PC-3 (cell line): ENCODE measurements around the gene ACE2. TPM values are rescaled to one million over a fixed set of nuclear protein-coding genes. Genes with fewer than 3 reads are reported as not detected.

Source experiments
- ATAC-seq: fragments of 200-7000 bp; cut with Tn5 transposase; 2 replicates; pipeline ENCODE4 v1.9.1; 2020; ENCODE audit warnings: mild to moderate bottlenecking, moderate library complexity
- BruUV-seq: library from RNA; stranded (reverse); fragments of 400-500 nt; replicated peaks from 2 replicates; lab custom pipeline; 2021; lab: Mats Ljungman, UMichigan
- CTCF ChIA-PET: fragments of 300-600 bp; sonication (Branson Sonifier 250); formaldehyde crosslinking; loops from one replicate; lab custom pipeline; 2022; ENCODE audit warnings: antibody characterized with exemption; lab: Charles Lee
- POLR2A ChIA-PET: fragments of 300-600 bp; sonication (Branson Sonifier 250); formaldehyde crosslinking; loops from one replicate; lab custom pipeline; 2022; ENCODE audit warnings: antibody characterized with exemption; ENCODE audit not compliant: unreplicated experiment; lab: Charles Lee
- DNase-seq: peaks from one replicate; pipeline ENCODE4 v3.0.0-alpha.2; 2015
- H2AFZ ChIP-seq: fragments of 300-600 bp; sonication (generic); 2 replicates; pipeline ENCODE4 v1.6.0; 2016; ENCODE audit warnings: antibody characterized with exemption, low read length
- H3F3A ChIP-seq: fragments of 300-600 bp; sonication (generic); one replicate; pipeline ENCODE4 v1.6.0; 2017; ENCODE audit warnings: antibody characterized with exemption, low read length, control low read depth, mild to moderate bottlenecking; ENCODE audit not compliant: unreplicated experiment
- H3K27ac ChIP-seq: fragments of 300-600 bp; sonication (generic); 2 replicates; pipeline ENCODE4 v1.5.1; 2016; ENCODE audit warnings: mild to moderate bottlenecking, low read length
- H3K27me3 ChIP-seq: fragments of 300-600 bp; sonication (generic); 2 replicates; pipeline ENCODE4 v1.6.1; 2016; ENCODE audit warnings: low read length, mixed read lengths
- H3K36me3 ChIP-seq: fragments of 300-600 bp; sonication (generic); 2 replicates; pipeline ENCODE4 v1.6.1; 2016; ENCODE audit warnings: low read depth, mixed run types, low read length, mixed read lengths
- H3K4me1 ChIP-seq: fragments of 300-600 bp; sonication (generic); 2 replicates; pipeline ENCODE4 v1.5.1; 2016; ENCODE audit warnings: low read length; ENCODE audit not compliant: insufficient read depth
- H3K4me2 ChIP-seq: fragments of 300-600 bp; sonication (generic); 2 replicates; pipeline ENCODE4 v1.6.0; 2016; ENCODE audit warnings: low read length
- H3K4me3 ChIP-seq: fragments of 300-600 bp; sonication (generic); 2 replicates; pipeline ENCODE4 v1.5.1; 2016; ENCODE audit warnings: mild to moderate bottlenecking, low read length, mixed read lengths
- H3K79me2 ChIP-seq: fragments of 300-600 bp; sonication (generic); 2 replicates; pipeline ENCODE4 v1.6.1; 2017; ENCODE audit warnings: low read length, mixed read lengths
- H3K9ac ChIP-seq: fragments of 300-600 bp; sonication (generic); 2 replicates; pipeline ENCODE4 v1.6.0; 2016; ENCODE audit warnings: mild to moderate bottlenecking, low read length
- H3K9me2 ChIP-seq: fragments of 300-600 bp; sonication (generic); replicated peaks from 2 replicates; pipeline ENCODE4 v1.6.1; 2016; ENCODE audit warnings: mixed run types, low read length, mixed read lengths
- H3K9me3 ChIP-seq: fragments of 300-600 bp; sonication (generic); 2 replicates; pipeline ENCODE4 v1.6.1; 2016; ENCODE audit warnings: low read length, mixed read lengths
- H4K20me1 ChIP-seq: fragments of 300-600 bp; sonication (generic); 2 replicates; pipeline ENCODE4 v1.6.1; 2016; ENCODE audit warnings: low read length, mixed read lengths
- EZH2 ChIP-seq: fragments of 300-600 bp; sonication (generic); IDR thresholded peaks from one replicate; pipeline ENCODE4 v1.6.1; 2017; ENCODE audit warnings: antibody characterized with exemption, mild to moderate bottlenecking, low read length; ENCODE audit not compliant: unreplicated experiment
- EZH2phosphoT487 ChIP-seq: fragments of 300-600 bp; sonication (generic); IDR thresholded peaks from 2 replicates; pipeline ENCODE4 v1.6.1; 2018; ENCODE audit warnings: mild to moderate bottlenecking, antibody characterized with exemption, low read length, borderline replicate concordance
- intact Hi-C: fragments of 100-400 bp; cut with micrococcal nuclease; formaldehyde crosslinking; loops from 2 replicates; pipeline ENCODE4 v1.9.0; 2023
- total RNA-seq: library from RNA; depleted of rRNA; stranded (reverse); fragments of >200 nt; gene quantifications from 2 replicates; pipeline ENCODE4 v1.2.3, GENCODE V29; 2014
- TF ChIP-seq, protein P1 (sequence below): fragments of 300-600 bp; sonication (generic); conservative IDR thresholded peaks from 2 replicates; pipeline ENCODE4 v1.5.1; 2017; ENCODE audit warnings: antibody characterized with exemption, low read depth, mild to moderate bottlenecking, low read length

The ACE2 gene
- total RNA-seq, 1 experiment from 2014 or later = 1.2 TPM

DNA sequence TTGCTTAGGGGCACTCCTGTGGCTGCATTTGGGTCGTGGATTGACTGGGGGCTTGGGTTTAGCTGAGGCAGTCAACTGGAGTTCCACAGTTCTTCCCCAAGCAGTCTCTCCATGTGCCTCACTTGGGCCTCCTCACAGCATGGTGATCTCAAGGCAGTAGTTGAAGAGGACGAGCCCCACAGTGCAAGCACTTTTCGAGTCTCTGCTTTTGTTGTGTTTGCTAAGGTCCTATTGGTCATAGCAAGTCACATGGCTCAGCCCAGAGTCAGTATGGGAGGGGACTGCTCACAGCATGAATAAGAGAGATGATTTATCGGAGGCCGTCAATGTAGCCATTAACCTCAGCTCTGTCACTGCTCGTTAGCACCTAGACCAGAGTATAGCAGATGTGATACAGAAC lies 70.4 kb downstream of the ACE2 start:
- Histone ChIP-seq H3K79me2 (no peaks in the 10 kb centered on the region), H3K4me1 (no peaks in the 10 kb centered on the region; the same call in 1 of the 2 replicates), H3K36me3 (no peaks in the 10 kb centered on the region), H3K9me3 (no peaks in the 10 kb centered on the region), H3K27ac (no peak overlapping the region), H3K4me2 (no peak overlapping the region), H2AFZ (no peak overlapping the region), H3K27me3 (no peaks in the 10 kb centered on the region), H3K4me3 (no peak overlapping the region), H3K9ac (no peak overlapping the region), H3F3A (no peaks in the 10 kb centered on the region), H3K9me2 (no peaks in the 10 kb centered on the region), H4K20me1 (no peaks in the 10 kb centered on the region)
- no peak for TF ChIP-seq EZH2phosphoT487
- no peak for TF ChIP-seq EZH2
- TF ChIP-seq, protein P1, sequence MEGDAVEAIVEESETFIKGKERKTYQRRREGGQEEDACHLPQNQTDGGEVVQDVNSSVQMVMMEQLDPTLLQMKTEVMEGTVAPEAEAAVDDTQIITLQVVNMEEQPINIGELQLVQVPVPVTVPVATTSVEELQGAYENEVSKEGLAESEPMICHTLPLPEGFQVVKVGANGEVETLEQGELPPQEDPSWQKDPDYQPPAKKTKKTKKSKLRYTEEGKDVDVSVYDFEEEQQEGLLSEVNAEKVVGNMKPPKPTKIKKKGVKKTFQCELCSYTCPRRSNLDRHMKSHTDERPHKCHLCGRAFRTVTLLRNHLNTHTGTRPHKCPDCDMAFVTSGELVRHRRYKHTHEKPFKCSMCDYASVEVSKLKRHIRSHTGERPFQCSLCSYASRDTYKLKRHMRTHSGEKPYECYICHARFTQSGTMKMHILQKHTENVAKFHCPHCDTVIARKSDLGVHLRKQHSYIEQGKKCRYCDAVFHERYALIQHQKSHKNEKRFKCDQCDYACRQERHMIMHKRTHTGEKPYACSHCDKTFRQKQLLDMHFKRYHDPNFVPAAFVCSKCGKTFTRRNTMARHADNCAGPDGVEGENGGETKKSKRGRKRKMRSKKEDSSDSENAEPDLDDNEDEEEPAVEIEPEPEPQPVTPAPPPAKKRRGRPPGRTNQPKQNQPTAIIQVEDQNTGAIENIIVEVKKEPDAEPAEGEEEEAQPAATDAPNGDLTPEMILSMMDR = no peak
- intact Hi-C loops = no loop called here
- ATAC-seq (no peak), DNase-seq (no peak)
- no TSS peak for BruUV-seq
- CTCF ChIA-PET = no interaction called here
- POLR2A ChIA-PET = no interaction called here

DNA sequence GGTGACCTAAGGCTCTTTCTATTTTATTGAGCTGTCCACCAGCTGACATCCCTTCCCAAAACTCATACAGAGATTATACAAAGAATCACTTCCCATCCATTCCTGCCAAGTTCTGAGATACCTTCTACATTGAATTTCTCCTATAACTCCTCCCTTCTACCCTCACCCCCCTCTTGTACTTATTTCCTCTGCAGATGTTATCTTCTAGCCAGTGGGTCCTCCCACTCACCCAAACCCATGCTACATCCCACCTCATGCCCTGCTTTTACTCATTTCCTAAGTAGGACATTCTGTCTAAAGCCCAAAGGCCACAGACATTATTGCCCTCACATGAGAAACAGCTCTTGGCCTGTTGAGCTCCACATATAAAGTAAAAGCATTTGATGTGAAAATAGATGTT lies 71.6 kb downstream of the ACE2 start:
- Histone ChIP-seq H2AFZ (no peak overlapping the region), H3K9me3 (no peaks in the 10 kb centered on the region), H3K4me2 (no peak overlapping the region), H3K4me1 (no peaks in the 10 kb centered on the region; the same call in 1 of the 2 replicates), H3K4me3 (no peak overlapping the region), H3K27me3 (no peaks in the 10 kb centered on the region), H3K9me2 (no peaks in the 10 kb centered on the region), H4K20me1 (no peaks in the 10 kb centered on the region), H3K9ac (no peak overlapping the region), H3F3A (no peaks in the 10 kb centered on the region), H3K79me2 (no peaks in the 10 kb centered on the region), H3K36me3 (no peaks in the 10 kb centered on the region), H3K27ac (no peak overlapping the region)
- CTCF ChIA-PET = no interaction called here
- no peak for TF ChIP-seq EZH2phosphoT487
- TF ChIP-seq EZH2 = no peak
- TF ChIP-seq, protein P1 = no peak
- POLR2A ChIA-PET = no interaction called here
- intact Hi-C loops = no loop called here
- no peak for DNase-seq
- no TSS peak for BruUV-seq
- ATAC-seq = no peak

DNA sequence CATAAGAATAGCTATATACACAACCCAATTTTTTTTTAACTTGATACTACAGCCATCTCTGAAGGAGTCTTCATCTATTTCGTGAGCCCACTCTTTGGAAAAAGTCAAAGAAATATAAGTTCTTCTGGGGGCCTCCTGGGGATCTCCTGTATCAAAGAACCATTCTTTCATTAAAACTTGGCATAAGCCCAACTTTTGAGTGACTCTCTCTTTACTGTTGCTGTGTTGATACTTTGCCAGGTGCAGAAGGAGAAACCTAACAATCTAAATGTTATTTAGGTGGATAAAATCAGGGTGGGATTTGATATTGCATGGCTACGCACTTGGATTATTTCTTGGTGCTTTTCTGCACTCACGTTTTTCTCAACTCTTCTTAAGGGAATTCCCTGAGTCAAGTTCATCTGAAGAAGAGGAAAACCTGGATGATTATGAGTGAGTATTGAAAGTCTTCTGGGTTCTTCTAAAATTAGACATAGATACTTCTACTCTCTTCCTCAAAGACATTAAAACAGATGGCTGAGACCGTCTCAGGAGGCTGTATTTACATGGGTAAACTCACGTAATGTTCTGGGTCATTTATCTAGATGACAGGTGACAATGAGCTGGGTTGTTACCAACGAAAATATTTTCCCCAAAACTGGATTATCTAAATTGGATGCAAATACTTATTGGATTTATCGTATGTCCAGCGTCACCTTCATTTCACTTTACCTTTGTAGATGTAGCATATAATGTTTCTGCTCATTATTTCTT lies 74.9 kb downstream of the ACE2 start:
- ChIA-PET POLR2A (no interaction called here), CTCF (no interaction called here)
- BruUV-seq = no TSS peak
- TF ChIP-seq EZH2phosphoT487 = no peak
- TF ChIP-seq, protein P1 = no peak
- no peak for TF ChIP-seq EZH2
- H4K20me1 ChIP-seq = no peaks in the 10 kb centered on the region
- no peak overlapping the region for H2AFZ ChIP-seq
- no peak overlapping the region for H3K4me2 ChIP-seq
- ATAC-seq = no peak
- no peaks in the 10 kb centered on the region for H3K79me2 ChIP-seq
- no peak overlapping the region for H3K9ac ChIP-seq
- intact Hi-C loops = no loop called here
- no peak overlapping the region for H3K4me3 ChIP-seq
- no peaks in the 10 kb centered on the region for H3K36me3 ChIP-seq
- no peaks in the 10 kb centered on the region for H3F3A ChIP-seq
- H3K27me3 ChIP-seq = no peaks in the 10 kb centered on the region
- H3K9me2 ChIP-seq = no peaks in the 10 kb centered on the region
- no peak overlapping the region for H3K27ac ChIP-seq
- H3K9me3 ChIP-seq = no peaks in the 10 kb centered on the region
- peaks cover 9% of the 10 kb centered on the region; the same call in 1 of the 2 replicates for H3K4me1 ChIP-seq
- DNase-seq = peak; percentile 43
